PFSK-1 (cell line): ENCODE measurements around the gene FOXJ3.

Source experiments
- REST ChIP-seq, 2 experiments: IDR thresholded peaks; 2 replicates each; pipeline versions ENCODE4 v1.6.1 to v1.8.0; 2011 to 2012; ENCODE audit warnings: low read depth in 2 of 2, low read length in 2 of 2, control low read depth in 1 of 2, inconsistent platforms in 1 of 2, mild to moderate bottlenecking in 1 of 2, moderate library complexity in 1 of 2; ENCODE audit not compliant: insufficient read depth in 1 of 2
- SIN3A ChIP-seq: IDR thresholded peaks from 2 replicates; pipeline ENCODE4 v1.6.1; 2012; ENCODE audit warnings: mild to moderate bottlenecking, low read length, moderate library complexity, borderline replicate concordance; ENCODE audit not compliant: insufficient read depth

GRCh38 chr1:42311138-42311537, 23.9 kb downstream of the FOXJ3 start:
- TF ChIP-seq REST (IDR thresholded peaks at IDR 0.05; ENCODE audit: insufficient read depth in 1 of 2, low read depth in 2 of 2, low read length in 2 of 2) = no peak
- TF ChIP-seq SIN3A = no peak
